GM13976 (cell line): ENCODE measurements around the gene RUFY4.

Experiments
- DNase-seq: peaks from one replicate; pipeline ENCODE4 v3.0.0; 2012; ENCODE audit warnings: low spot score
- in situ Hi-C: fragments of 300-500 bp; cut with MboI; formaldehyde crosslinking; loops from one replicate; pipeline ENCODE4 v1.12.0; 2022; ENCODE audit warnings: low sequenced_read_pairs, mixed read lengths, inconsistent platforms; ENCODE audit not compliant: unreplicated experiment
- TF ChIP-seq, protein P1 (sequence below): IDR thresholded peaks from 2 replicates; pipeline ENCODE4 v1.5.1; 2012; ENCODE audit warnings: borderline replicate concordance, mild to moderate bottlenecking; ENCODE audit not compliant: insufficient read depth; ENCODE audit errors: extremely low read depth, missing control alignments, control extremely low read depth

RUFY4 gene

DNA sequence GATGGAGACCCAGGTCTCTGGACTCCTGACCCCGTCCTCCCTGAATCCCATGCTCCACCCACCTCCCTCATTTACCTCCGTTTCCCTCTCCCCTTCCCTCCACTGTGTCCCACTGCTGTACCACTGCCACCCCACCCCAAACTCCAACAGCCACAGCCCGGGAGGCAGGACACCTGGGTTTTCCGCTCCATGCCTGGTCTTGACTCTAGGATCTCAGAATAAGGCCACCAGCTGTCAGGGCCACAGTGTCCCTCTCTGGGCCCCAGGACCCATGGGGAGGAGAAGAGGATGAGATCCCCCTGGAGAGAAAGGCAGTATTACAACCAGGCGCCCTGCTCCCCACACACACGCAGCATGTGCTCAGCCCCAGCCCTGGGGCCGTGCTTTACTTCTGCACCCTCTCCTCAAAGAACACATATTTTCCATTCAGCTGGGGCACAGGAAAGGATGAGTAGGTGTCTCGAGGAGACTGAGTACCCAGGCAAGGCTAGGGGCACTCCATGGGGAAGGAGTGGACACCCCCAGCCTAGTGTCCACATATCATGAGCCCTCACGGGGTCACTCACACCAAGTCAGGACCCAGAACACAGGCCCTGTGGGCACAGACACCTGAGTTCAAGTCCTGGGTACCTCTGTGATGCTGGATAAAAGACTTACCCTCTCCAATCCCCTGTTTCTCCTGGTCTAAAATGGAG is 700 bp downstream of the RUFY4 start:
- no peak for DNase-seq
- in situ Hi-C loops, result loop anchor here (25.0 kb wide), 1 partner anchor 282 kb away; no protein-coding TSS in a partner anchor
- TF ChIP-seq, protein P1, sequence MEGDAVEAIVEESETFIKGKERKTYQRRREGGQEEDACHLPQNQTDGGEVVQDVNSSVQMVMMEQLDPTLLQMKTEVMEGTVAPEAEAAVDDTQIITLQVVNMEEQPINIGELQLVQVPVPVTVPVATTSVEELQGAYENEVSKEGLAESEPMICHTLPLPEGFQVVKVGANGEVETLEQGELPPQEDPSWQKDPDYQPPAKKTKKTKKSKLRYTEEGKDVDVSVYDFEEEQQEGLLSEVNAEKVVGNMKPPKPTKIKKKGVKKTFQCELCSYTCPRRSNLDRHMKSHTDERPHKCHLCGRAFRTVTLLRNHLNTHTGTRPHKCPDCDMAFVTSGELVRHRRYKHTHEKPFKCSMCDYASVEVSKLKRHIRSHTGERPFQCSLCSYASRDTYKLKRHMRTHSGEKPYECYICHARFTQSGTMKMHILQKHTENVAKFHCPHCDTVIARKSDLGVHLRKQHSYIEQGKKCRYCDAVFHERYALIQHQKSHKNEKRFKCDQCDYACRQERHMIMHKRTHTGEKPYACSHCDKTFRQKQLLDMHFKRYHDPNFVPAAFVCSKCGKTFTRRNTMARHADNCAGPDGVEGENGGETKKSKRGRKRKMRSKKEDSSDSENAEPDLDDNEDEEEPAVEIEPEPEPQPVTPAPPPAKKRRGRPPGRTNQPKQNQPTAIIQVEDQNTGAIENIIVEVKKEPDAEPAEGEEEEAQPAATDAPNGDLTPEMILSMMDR, result no peak

DNA sequence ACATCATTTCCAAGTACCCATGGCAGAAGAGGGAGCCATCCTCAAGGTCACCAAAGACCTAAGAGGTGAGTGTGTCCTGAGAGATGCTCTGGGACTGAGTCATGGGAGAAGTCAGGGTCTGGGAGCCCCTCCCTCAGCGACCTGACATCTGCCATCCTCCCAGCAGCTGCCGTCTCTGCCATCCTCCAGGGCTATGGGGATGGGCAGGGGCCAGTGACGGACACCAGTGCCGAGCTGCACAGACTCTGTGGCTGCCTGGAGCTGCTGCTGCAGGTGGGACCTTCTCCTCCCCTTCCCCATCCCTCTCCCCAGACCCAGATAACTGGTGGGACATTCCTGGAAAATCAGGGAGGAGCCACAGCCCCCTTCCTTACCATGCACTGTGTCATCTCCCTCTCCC is 1.5 kb downstream of the RUFY4 start:
- DNase-seq, result no peak
- TF ChIP-seq, protein P1, result no peak
- in situ Hi-C loops, result loop anchor here (25.0 kb wide), 1 partner anchor 283 kb away; no protein-coding TSS in a partner anchor

DNA sequence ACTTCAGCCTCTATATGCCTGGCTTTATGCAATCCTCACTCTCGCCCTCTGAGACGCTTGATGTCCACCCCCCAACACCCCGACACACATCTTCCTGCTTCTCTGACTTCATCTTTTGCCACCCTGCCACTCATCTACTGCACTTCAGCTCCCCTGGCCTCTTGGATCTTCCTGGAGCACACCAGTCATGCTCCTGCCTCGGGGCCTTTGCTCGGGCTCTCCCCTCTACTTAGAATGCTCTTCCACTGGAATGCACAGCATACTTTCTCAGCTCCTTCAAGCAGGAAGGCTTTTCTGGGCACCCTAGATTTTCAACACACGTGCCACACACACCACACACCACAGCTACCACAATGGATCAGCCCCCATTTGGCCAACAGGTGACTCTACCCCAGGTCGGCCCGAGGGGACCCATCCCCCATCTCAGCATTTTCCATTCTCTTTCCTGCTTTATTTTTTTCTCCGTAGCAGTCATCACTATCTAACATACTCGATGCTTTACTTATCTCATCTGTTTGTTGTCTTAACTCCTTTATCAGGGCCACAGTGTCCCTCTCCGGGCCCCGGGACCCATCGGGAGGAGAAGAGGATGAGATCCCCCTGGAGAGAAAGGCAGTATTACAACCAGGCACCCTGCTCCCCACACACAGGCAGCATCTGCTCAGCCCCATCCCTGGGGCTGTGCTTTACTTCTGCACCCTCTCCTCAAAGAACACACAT is 2.3 kb downstream of the RUFY4 start:
- TF ChIP-seq, protein P1, result no peak
- no peak for DNase-seq
- in situ Hi-C loops, result loop anchor here (25.0 kb wide), 1 partner anchor 284 kb away; no protein-coding TSS in a partner anchor

DNA sequence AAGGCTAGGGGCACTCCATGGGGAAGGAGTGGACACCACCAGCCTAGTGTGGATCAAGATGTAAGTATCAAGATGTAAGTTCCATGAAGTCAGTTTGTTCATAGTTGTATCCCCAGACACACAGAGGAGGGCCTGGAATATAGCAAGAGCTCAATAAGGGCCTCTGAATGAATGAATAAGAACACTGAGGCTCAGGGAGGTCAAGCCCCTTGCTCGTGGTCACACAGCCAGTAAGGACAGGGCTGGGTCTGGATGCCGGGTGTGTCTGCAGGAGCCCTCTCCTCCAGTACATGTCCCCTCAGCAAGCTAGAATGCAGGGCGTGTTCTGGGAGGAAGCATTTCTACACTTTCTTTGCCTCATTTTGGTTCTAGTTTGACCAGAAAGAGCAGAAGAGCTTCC is 2.9 kb downstream of the RUFY4 start:
- in situ Hi-C loops, result loop anchor here (25.0 kb wide), 1 partner anchor 285 kb away; no protein-coding TSS in a partner anchor
- no peak for DNase-seq
- TF ChIP-seq, protein P1, result no peak

DNA sequence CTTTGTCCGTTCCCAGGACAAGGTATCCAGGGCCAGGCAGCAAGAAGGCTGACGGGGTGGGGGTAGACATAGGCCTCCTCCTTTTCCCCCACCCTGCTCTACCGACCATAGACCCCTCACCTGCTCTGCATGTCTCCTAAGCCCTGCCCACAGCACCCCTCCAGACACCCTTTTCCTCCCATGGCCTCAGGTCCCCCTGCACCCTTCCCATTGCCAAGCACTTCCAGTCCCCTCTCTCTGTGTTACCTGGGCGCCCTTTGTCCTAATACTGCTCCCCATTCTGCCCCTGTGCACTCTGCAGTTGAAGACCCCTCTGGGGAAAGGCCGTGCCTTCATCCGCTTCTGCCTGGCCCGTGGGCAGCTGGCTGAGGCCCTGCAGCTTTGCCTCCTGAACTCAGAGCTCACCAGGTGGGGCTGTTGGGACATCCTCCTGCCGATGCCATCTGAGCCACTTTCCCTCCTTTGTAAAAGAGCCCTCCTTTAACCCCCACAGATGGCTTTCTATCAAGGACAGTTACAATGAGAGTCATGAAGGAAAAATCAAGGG is 3.5 kb downstream of the RUFY4 start:
- no peak for DNase-seq
- in situ Hi-C loops, result loop anchor here (25.0 kb wide), 1 partner anchor 285 kb away; no protein-coding TSS in a partner anchor
- TF ChIP-seq, protein P1, result no peak

DNA sequence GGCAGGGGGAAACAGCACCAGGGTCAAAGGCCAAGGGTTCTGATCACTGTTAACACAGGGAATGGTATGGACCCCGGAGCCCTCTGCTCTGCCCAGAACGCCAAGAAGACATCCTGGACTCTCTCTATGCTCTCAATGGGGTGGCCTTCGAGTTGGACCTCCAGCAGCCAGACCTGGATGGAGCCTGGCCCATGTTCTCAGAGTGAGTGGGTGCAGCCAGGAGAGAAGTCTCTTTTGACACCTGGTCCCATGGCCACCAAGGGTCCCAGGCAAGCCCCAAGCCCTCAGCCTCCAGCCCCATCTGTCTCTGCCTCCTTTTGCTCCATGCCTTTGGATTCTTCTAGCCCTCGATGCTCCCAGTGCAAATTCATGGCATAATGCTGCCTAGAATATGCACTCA is 4.1 kb downstream of the RUFY4 start:
- TF ChIP-seq, protein P1, result no peak
- no peak for DNase-seq
- in situ Hi-C loops, result loop anchor here (25.0 kb wide), 1 partner anchor 286 kb away; no protein-coding TSS in a partner anchor
